ENCODE data around the gene HSD3B1. TPM values are rescaled to one million over a fixed set of nuclear protein-coding genes. Genes with fewer than 3 reads are reported as not detected.

HSD3B1 gene
- total and polyA plus RNA-seq, 11 donors: not detected

- Histone ChIP-seq H3K4me3 (no peak overlapping the region), H3K9me3 (no peaks in the 10 kb centered on the region), H3K27ac (no peak overlapping the region), H3K36me3 (no peaks in the 10 kb centered on the region), H3K4me1 (no peaks in the 10 kb centered on the region), H3K27me3 (no peaks in the 10 kb centered on the region)
- intact Hi-C loops (cut with DNase I): no loop called here
- no peak for ATAC-seq
- no peak for DNase-seq
- TF ChIP-seq CTCF (IDR thresholded peaks at IDR 0.05) (no peak), POLR2A (IDR thresholded peaks at IDR 0.05) (no peak)
Observed at GRCh38 chr1:119539636-119540035, 32.6 kb downstream of the HSD3B1 start.

- intact Hi-C loops (cut with DNase I): no loop called here
- Histone ChIP-seq H3K36me3 (no peaks in the 10 kb centered on the region), H3K27me3 (no peaks in the 10 kb centered on the region), H3K27ac (no peak overlapping the region), H3K9me3 (no peaks in the 10 kb centered on the region), H3K4me3 (no peak overlapping the region), H3K4me1 (no peaks in the 10 kb centered on the region)
- TF ChIP-seq POLR2A (IDR thresholded peaks at IDR 0.05): no peak
- TF ChIP-seq CTCF (IDR thresholded peaks at IDR 0.05): no peak
- ATAC-seq (no peak), DNase-seq (no peak)
- WGBS, 4 donors: 84 to 92% (median 88%) methylated on average over 3 of the region's 3 CpGs
Observed at GRCh38 chr1:119541389-119541788, 34.4 kb downstream of the HSD3B1 start.

DNA sequence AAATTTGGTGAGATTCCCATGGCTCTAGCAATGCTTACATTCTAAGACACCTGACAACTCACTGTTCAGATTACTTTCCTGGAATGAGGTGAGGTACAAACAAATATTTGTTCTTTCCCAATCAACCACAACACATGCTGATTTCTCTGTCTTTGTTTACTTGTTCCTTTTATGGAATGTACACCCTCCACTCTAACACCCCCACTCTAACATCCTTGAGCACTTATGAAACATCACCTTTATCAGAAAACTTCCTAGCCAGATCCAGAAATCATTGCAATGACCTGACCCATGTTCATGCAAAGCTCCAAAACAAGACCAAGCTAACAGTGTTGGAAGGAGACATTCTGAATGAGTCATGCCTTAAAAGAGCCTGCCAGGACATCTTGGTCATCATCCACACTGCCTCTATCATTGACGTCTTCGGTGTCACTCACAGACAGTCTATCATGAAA is 35.5 kb downstream of the HSD3B1 start:
- intact Hi-C loops (cut with DNase I): no loop called here
- DNase-seq (no peak), ATAC-seq (peak in 2 of 4 donors; percentile 76 to 83)
- Histone ChIP-seq H3K36me3 (no peaks in the 10 kb centered on the region), H3K4me1 (no peaks in the 10 kb centered on the region), H3K27ac (no peak overlapping the region), H3K27me3 (no peaks in the 10 kb centered on the region), H3K9me3 (no peaks in the 10 kb centered on the region), H3K4me3 (no peak overlapping the region)
- WGBS, 4 donors: 69 to 90% (median 77%) methylated on average over 2 of the region's 2 CpGs
- TF ChIP-seq POLR2A (IDR thresholded peaks at IDR 0.05) (no peak), CTCF (IDR thresholded peaks at IDR 0.05) (no peak)

DNA sequence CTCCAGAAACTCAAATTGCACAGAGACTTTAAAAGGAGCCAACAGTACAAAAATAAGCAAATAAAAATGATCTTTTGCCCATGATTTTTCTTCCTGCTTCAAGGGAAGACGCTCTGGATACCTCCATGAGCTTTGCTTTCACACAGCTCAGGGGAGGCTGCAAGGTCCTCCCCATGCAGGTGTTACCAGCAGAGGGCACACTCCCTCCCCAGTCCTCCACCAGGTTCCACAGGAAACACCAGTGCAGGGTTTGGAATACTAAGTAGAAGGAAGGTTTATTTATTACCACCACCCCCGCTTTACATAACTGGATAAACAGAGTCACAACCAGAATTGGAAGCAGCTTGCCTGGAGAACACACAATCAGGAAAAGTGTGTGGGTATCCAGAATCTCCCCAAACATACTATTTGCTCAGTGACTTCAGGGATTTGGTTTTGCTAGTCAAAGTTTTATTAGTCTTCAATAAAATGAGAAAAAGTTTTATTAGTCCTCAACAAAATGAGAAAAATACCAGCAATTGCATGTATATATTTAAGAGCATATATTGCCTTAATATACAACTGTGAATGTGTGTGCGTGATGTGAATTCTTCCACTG is 37.3 kb downstream of the HSD3B1 start:
- intact Hi-C loops (cut with DNase I): no loop called here
- H3K27me3 ChIP-seq: no peaks in the 10 kb centered on the region
- no peak overlapping the region for H3K27ac ChIP-seq
- ATAC-seq (no peak), DNase-seq (no peak)
- H3K4me1 ChIP-seq: no peaks in the 10 kb centered on the region
- H3K36me3 ChIP-seq: no peaks in the 10 kb centered on the region
- 61 to 84% (median 77%) methylated on average over 2 to 3 of the region's 3 CpGs for WGBS, 4 donors
- H3K9me3 ChIP-seq: no peaks in the 10 kb centered on the region
- peak in 6 of 12 donors; percentile 8 to 19 (median 13) for TF ChIP-seq CTCF (IDR thresholded peaks at IDR 0.05)
- no peak for TF ChIP-seq POLR2A (IDR thresholded peaks at IDR 0.05)
- no peak overlapping the region for H3K4me3 ChIP-seq

Measured in heart left ventricle (tissue), 16 donors.